GM12865 (cell line): Measurements from ENCODE around the gene APOO.

Experiments
- DNase-seq: peaks from one replicate; pipeline ENCODE4 v3.0.0; 2010; ENCODE audit warnings: low read depth
- H3K4me3 ChIP-seq: 2 replicates; pipeline ENCODE4 v1.5.1; 2011; ENCODE audit warnings: mild to moderate bottlenecking, low read depth, low read length, control low read depth
- TF ChIP-seq, protein P1 (sequence below): IDR thresholded peaks from 2 replicates; pipeline ENCODE4 v1.5.1; 2011; ENCODE audit warnings: low read length, control low read depth, low read depth, inconsistent platforms; ENCODE audit not compliant: insufficient read depth; ENCODE audit errors: missing control alignments

Gene APOO

DNA sequence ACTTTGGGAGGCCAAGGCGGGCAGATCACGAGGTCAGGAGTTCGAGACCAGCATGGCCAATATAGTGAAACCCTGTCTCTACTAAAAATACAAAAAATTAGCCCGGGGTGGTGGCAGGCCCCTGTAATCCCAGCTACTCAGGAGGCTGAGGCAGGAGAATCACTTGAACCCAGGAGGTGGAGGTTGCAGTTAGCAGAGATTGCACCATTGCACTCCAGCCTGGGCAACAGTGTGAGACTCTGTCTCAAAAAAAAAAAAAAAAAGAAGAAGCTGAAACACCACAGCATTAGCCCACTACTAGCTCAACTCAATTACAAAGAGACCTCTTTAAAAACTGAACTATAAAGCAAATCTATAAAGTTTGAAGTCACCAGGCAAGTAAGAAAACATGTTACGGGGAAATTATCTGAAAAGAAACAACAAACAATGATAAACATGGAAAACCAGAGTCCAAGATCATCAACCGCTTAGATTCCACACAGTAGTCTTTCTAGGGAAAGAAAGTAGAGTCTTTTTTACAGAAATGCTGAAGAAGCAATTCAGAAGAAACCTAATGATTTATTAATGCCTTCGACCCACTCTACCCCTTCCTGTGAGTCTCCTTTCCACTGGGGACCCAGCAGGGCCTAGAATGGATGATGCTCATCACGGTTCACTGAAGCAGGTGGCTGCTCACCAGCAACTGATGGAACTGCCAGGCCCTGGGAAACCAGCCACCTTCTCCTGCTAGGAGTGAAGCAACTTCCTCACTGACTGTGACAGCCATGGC is 118.2 kb downstream of the APOO start:
- no peak for DNase-seq
- no peak overlapping the region for H3K4me3 ChIP-seq
- TF ChIP-seq, protein P1, sequence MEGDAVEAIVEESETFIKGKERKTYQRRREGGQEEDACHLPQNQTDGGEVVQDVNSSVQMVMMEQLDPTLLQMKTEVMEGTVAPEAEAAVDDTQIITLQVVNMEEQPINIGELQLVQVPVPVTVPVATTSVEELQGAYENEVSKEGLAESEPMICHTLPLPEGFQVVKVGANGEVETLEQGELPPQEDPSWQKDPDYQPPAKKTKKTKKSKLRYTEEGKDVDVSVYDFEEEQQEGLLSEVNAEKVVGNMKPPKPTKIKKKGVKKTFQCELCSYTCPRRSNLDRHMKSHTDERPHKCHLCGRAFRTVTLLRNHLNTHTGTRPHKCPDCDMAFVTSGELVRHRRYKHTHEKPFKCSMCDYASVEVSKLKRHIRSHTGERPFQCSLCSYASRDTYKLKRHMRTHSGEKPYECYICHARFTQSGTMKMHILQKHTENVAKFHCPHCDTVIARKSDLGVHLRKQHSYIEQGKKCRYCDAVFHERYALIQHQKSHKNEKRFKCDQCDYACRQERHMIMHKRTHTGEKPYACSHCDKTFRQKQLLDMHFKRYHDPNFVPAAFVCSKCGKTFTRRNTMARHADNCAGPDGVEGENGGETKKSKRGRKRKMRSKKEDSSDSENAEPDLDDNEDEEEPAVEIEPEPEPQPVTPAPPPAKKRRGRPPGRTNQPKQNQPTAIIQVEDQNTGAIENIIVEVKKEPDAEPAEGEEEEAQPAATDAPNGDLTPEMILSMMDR: no peak

DNA sequence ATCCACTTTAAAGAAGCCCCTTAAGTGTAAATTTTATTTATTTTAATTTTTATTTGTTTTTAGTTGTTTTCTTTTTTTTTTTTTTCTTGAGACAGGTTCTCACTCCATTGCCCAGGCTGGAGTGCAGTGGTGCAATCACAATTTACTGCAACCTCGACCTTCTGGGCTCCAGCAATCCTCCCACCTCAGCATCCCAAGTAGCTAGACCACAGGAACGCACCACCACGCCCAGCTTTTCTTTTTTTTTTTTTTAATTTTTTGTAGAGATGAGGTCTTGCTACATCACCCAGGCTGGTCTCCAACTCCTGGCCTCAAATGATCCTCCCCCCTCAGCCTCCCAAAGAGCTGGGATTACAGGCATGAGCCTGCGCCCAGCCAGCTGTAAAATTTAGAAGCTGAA is 118.8 kb downstream of the APOO start:
- H3K4me3 ChIP-seq: no peak overlapping the region
- DNase-seq: no peak
- TF ChIP-seq, protein P1: no peak

DNA sequence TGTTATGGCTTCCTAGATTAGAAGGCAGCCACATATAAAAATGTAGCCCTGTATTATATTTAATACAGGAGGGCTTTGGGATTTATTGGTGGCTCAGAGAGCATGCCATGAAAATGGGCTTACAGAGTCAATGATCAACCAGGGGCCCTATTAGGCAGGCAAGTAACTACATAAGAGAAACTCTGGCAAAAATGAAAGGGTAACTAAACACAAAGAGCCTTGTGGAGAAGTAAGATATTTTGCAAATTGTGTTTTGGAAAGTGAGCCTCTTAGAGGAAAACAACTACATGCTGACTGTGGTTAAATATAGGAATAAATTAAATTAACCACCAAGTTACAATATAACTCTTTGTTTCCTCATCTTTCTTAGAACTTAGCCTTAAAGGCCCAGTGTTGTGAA is 119.2 kb downstream of the APOO start:
- no peak for DNase-seq
- TF ChIP-seq, protein P1: no peak
- H3K4me3 ChIP-seq: no peak overlapping the region

DNA sequence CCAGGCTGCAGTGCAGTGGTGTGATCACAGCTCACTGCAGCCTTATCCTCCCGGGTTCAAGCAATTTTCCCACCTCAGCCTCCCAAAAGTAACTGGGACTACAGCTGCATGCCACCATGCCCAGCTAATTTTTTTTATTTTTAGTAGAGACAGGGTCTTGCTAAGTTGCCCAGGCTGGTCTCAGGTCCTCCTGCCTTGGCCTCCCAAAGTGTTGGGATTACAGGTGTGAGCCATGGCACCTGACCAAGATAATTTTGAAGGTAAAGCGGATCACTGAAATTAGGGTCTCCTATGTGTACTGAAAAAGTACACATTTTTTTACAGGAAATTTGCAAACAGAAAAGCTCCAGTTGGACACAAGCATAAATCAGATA is 120.0 kb downstream of the APOO start:
- no peak for DNase-seq
- TF ChIP-seq, protein P1: no peak

DNA sequence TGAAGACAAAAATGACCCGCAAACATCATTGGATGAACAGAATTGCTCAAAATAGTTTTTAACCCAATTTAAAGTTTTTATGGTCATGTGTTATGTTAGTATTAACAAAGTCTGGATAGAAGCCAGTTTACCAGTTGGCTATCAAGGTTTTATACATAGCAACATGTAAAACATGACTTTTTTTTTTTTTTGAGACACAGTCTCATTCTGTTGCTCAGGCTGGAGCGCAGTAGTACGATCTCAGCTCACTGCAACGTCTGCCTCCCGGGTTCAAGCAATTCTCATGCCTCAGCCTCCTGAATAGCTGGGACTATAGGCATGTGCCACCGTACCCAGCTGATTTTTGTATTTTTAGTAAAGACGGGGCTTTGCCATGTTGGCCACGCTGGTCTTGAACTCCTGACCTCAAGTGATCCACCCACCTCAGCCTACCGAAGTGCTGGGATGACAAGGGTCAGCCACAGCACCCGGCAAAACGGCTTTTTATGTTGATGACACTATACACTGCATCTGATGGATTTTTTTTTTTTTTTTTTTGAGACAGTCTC is 121.4 kb downstream of the APOO start:
- TF ChIP-seq, protein P1: no peak
- no peak overlapping the region for H3K4me3 ChIP-seq

More for the DNA sequence above, 120.0 kb downstream of the APOO start:
- no peak overlapping the region for H3K4me3 ChIP-seq

DNA sequence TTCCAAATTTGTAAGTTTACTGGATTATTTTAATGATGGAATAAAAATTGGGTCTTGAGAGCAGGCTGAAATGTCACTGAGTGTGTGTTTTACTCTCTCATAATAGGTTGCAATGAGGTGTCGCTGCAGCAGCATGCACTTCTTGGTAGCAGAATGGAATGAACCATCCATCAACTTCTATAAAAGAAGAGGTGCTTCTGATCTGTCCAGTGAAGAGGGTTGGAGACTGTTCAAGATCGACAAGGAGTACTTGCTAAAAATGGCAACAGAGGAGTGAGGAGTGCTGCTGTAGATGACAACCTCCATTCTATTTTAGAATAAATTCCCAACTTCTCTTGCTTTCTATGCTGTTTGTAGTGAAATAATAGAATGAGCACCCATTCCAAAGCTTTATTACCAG is 122.2 kb downstream of the APOO start:
- TF ChIP-seq, protein P1: no peak
- no peak for DNase-seq
- no peak overlapping the region for H3K4me3 ChIP-seq

More for the DNA sequence above, 121.4 kb downstream of the APOO start:
- no peak for DNase-seq
